H1 (cell line): ENCODE measurements around the gene RNF224. TPM values are rescaled to one million over a fixed set of nuclear protein-coding genes. Genes with fewer than 3 reads are reported as not detected.

Experiments used
- GABPA ChIP-seq: IDR thresholded peaks from 2 replicates; pipeline ENCODE4 v1.6.1; 2011; ENCODE audit warnings: mild to moderate bottlenecking, low read length, moderate library complexity, borderline replicate concordance; ENCODE audit not compliant: insufficient read depth
- PHF8 ChIP-seq: fragments of 200-600 bp; sonication (generic); conservative IDR thresholded peaks from 2 replicates; pipeline ENCODE4 v1.7.1; 2012; ENCODE audit warnings: low read depth, mild to moderate bottlenecking, inconsistent platforms, low read length, moderate library complexity
- POLR2A ChIP-seq, 2 experiments: IDR thresholded peaks; 1 replicate in 1 of 2; 2 replicates in 1 of 2; pipeline ENCODE4 v1.6.1; 2011; ENCODE audit warnings: low read depth in 2 of 2, low read length in 2 of 2, mild to moderate bottlenecking in 2 of 2; ENCODE audit errors: control extremely low read depth in 1 of 2
- polyA plus RNA-seq, 7 experiments: library from polyadenylated mRNA; depleted of rRNA in 3 of 7; stranded (reverse) in 5 of 7; unstranded in 2 of 7; fragments of >200 nt in 5 of 7; fragments of 200-250 nt in 2 of 7; gene quantifications; 1 replicate in 5 of 7; 2 replicates in 1 of 7; 4 replicates in 1 of 7; pipeline versions ENCODE4 v1.2.1 to v1.2.3, GENCODE V29; 2011 to 2013; ENCODE audit warnings: missing spikeins in 2 of 7, mixed read lengths in 2 of 7
- total RNA-seq: library from RNA; stranded (reverse); fragmentation: NEBNext Ultra II Directional; extraction: Animal tissue kit (Norgen Biotek cat#: 25700); gene quantifications from 2 replicates; pipeline ENCODE4 v1.2.1, GENCODE V29; 2021

The RNF224 gene
- total and polyA plus RNA-seq, 2 of the 8 experiments (the other 6 are each of a cell fraction or from before 2014, with no cell fraction given), result 0.24 TPM; not detected in 1

- no peak for TF ChIP-seq GABPA
- TF ChIP-seq PHF8, result no peak
- TF ChIP-seq POLR2A (IDR thresholded peaks at IDR 0.05; ENCODE audit: control extremely low read depth in 1 of 2, low read depth in 2 of 2, low read length in 2 of 2), result no peak
These were observed 7.6 kb downstream of the RNF224 start (continued) for GRCh38 chr9:137234758-137235423.
